GM12875 (cell line): ENCODE results near the gene PDE4C.

Source experiments
- H3K4me3 ChIP-seq: one replicate; pipeline ENCODE4 v1.5.1; 2011; ENCODE audit warnings: low read depth, low read length, control low read depth
- CTCF ChIP-seq: IDR thresholded peaks from 2 replicates; pipeline ENCODE4 v1.5.1; 2011; ENCODE audit warnings: low read depth, mild to moderate bottlenecking, control low read depth, inconsistent platforms, low read length, moderate library complexity, borderline replicate concordance; ENCODE audit not compliant: insufficient read depth

The PDE4C gene

GRCh38 chr19:18269070-18269723 is 43.0 kb upstream of the PDE4C start:
- TF ChIP-seq CTCF: no peak
- H3K4me3 ChIP-seq: no peak overlapping the region

GRCh38 chr19:18266771-18267686 is 40.8 kb upstream of the PDE4C start:
- TF ChIP-seq CTCF: no peak
- H3K4me3 ChIP-seq: no peak overlapping the region

GRCh38 chr19:18265582-18265981 is 39.3 kb upstream of the PDE4C start:
- no peak overlapping the region for H3K4me3 ChIP-seq
- no peak for TF ChIP-seq CTCF

- no peak overlapping the region for H3K4me3 ChIP-seq
- TF ChIP-seq CTCF: no peak
Measured at GRCh38 chr19:18264971-18265540, 38.8 kb upstream of the PDE4C start.

- H3K4me3 ChIP-seq: no peak overlapping the region
- no peak for TF ChIP-seq CTCF
Measured at GRCh38 chr19:18264137-18264854, 38.1 kb upstream of the PDE4C start.

GRCh38 chr19:18263324-18264136 is 37.3 kb upstream of the PDE4C start:
- no peak overlapping the region for H3K4me3 ChIP-seq

More at GRCh38 chr19:18263324-18264136, 37.3 kb upstream of the PDE4C start:
- no peak for TF ChIP-seq CTCF
